Spleen (tissue), 7 donors: ENCODE measurements around the gene AKAP6.

Experiments
- POLR2AphosphoS5 ChIP-seq, 3 donors: sonication (generic); formaldehyde crosslinking; IDR thresholded peaks; one replicate each; pipeline ENCODE4 v1.5.1; 2017; ENCODE audit warnings: antibody characterized with exemption in 3 of 3
- TF ChIP-seq, protein P1 (sequence below), 11 experiments: fragments of 200-600 bp in 7 of 11; fragments of 450-650 bp in 4 of 11; sonication (generic) in 4 of 11; IDR thresholded peaks in 8 of 11; conservative IDR thresholded peaks in 3 of 11; 1 replicate in 7 of 11; 2 replicates in 4 of 11; pipeline versions ENCODE4 v1.4.0 to v1.8.0; 2016 to 2021; ENCODE audit warnings: antibody characterized with exemption in 11 of 11, inconsistent platforms in 4 of 11, mild to moderate bottlenecking in 1 of 11
- donor health status: DM: no; HTN: no; CAD: no; lungs with moderate emphysema.
- donor health status: DM: no; HTN: no; CAD: no.
- donor health status: DM: no; HTN: no; CAD: no.

GRCh38 chr14:32756173-32756572 is 427.1 kb downstream of the AKAP6 start:
- TF ChIP-seq, protein P1, sequence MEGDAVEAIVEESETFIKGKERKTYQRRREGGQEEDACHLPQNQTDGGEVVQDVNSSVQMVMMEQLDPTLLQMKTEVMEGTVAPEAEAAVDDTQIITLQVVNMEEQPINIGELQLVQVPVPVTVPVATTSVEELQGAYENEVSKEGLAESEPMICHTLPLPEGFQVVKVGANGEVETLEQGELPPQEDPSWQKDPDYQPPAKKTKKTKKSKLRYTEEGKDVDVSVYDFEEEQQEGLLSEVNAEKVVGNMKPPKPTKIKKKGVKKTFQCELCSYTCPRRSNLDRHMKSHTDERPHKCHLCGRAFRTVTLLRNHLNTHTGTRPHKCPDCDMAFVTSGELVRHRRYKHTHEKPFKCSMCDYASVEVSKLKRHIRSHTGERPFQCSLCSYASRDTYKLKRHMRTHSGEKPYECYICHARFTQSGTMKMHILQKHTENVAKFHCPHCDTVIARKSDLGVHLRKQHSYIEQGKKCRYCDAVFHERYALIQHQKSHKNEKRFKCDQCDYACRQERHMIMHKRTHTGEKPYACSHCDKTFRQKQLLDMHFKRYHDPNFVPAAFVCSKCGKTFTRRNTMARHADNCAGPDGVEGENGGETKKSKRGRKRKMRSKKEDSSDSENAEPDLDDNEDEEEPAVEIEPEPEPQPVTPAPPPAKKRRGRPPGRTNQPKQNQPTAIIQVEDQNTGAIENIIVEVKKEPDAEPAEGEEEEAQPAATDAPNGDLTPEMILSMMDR (IDR thresholded peaks at IDR 0.05 in 8 of 11, conservative IDR thresholded peaks at IDR 0.05 in 3 of 11) = no peak
- no peak for TF ChIP-seq POLR2AphosphoS5 (IDR thresholded peaks at IDR 0.05)
